GM21717 (cell line): Measurements from ENCODE around the gene FOXP1.

Experiments
- ATAC-seq: cut with Tn5 transposase; IDR thresholded peaks from one replicate; pipeline ENCODE4 v1.9.1; 2021; ENCODE audit warnings: mild to moderate bottlenecking, moderate library complexity; ENCODE audit not compliant: unreplicated experiment

The FOXP1 gene

GRCh38 chr3:70911719-70912118 lies 671.8 kb downstream of the FOXP1 start:
- ATAC-seq = no peak

- no peak for ATAC-seq
Observed at GRCh38 chr3:70905491-70905890, 678.0 kb downstream of the FOXP1 start.
